HCT116 (cell line): ENCODE measurements around the gene RCBTB2. TPM values are rescaled to one million over a fixed set of nuclear protein-coding genes. Genes with fewer than 3 reads are reported as not detected.

Experiments used
- ATAC-seq: fragments of 200-7000 bp; cut with Tn5 transposase; 2 replicates; pipeline ENCODE4 v1.9.1; 2020; ENCODE audit warnings: mild to moderate bottlenecking, moderate library complexity
- BruUV-seq: library from RNA; stranded (reverse); fragments of 400-500 nt; replicated peaks from 2 replicates; lab custom pipeline; 2021; lab: Mats Ljungman, UMichigan
- CTCF ChIA-PET: fragments of 300-600 bp; sonication (Branson Sonifier 250); formaldehyde crosslinking; loops from one replicate; lab custom pipeline; 2021; ENCODE audit warnings: antibody characterized with exemption; lab: Charles Lee
- POLR2A ChIA-PET: fragments of 300-600, 350-600 bp; sonication (Branson Sonifier 250); formaldehyde crosslinking; loops from one replicate; lab custom pipeline; 2021; ENCODE audit warnings: antibody characterized with exemption; lab: Charles Lee
- RAD21 ChIA-PET, 2 experiments: fragments of 300-600 bp; sonication (Branson Sonifier 250); formaldehyde crosslinking; loops; one replicate each; lab custom pipeline; 2023; ENCODE audit warnings: low total read pairs in 2 of 2; ENCODE audit not compliant: uncharacterized antibody in 2 of 2, unreplicated experiment in 2 of 2, low non-redundant PET in 1 of 2; lab: Charles Lee
- DNase-seq: peaks from one replicate; pipeline ENCODE4 v3.0.0-alpha.2; 2010; ENCODE audit warnings: low read depth, low spot score
- H2AFZ ChIP-seq: fragments of 200-600 bp; shearing (Covaris generic), sonication (generic); 2 replicates; pipeline ENCODE4 v1.6.1; 2017; ENCODE audit warnings: low read depth, mixed run types, mixed read lengths, antibody characterized with exemption, low read length; ENCODE audit not compliant: poor library complexity, severe bottlenecking
- H3K27ac ChIP-seq: 2 replicates; pipeline ENCODE4 v1.5.1; 2012; ENCODE audit warnings: low read depth, low read length
- H3K27me3 ChIP-seq: fragments of 200-600 bp; sonication (generic); 2 replicates; pipeline ENCODE4 v1.6.1; 2016; ENCODE audit warnings: mixed run types, low read length, mixed read lengths; ENCODE audit not compliant: insufficient read depth
- H3K36me3 ChIP-seq, 2 experiments: fragments of 200-500 bp in 1 of 2; fragments of 200-600 bp in 1 of 2; sonication (Bioruptor generic) in 1 of 2; sonication (generic) in 1 of 2; 2 replicates each; pipeline versions ENCODE4 v1.5.1 to v1.6.1; 2014 to 2016; ENCODE audit warnings: low read length in 2 of 2, inconsistent platforms in 1 of 2, mixed read lengths in 1 of 2, mixed run types in 1 of 2; ENCODE audit not compliant: insufficient read depth in 2 of 2, control insufficient read depth in 1 of 2
- H3K4me1 ChIP-seq, 2 experiments: fragments of 200-600 bp in 1 of 2; sonication (generic) in 1 of 2; 2 replicates each; pipeline versions ENCODE4 v1.5.1 to v1.6.1; 2012 to 2017; ENCODE audit warnings: low read length in 2 of 2, inconsistent platforms in 1 of 2, mild to moderate bottlenecking in 1 of 2, mixed read lengths in 1 of 2, mixed run types in 1 of 2, moderate library complexity in 1 of 2; ENCODE audit not compliant: insufficient read depth in 2 of 2, control insufficient read depth in 1 of 2
- H3K4me2 ChIP-seq: fragments of 200-600 bp; sonication (generic); 2 replicates; pipeline ENCODE4 v1.6.1; 2017; ENCODE audit warnings: mixed run types, low read length, mixed read lengths
- H3K4me3 ChIP-seq, 2 experiments: fragments of 200-600 bp in 1 of 2; sonication (generic) in 1 of 2; replicated peaks in 1 of 2; 2 replicates each; pipeline ENCODE4 v1.5.1; 2011 to 2016; ENCODE audit warnings: low read length in 2 of 2, control low read depth in 1 of 2, low read depth in 1 of 2, mild to moderate bottlenecking in 1 of 2, mixed read lengths in 1 of 2, mixed run types in 1 of 2
- H3K79me2 ChIP-seq: fragments of 200-600 bp; sonication (generic); 2 replicates; pipeline ENCODE4 v1.6.1; 2017; ENCODE audit warnings: mild to moderate bottlenecking, mixed run types, low read length, moderate library complexity, mixed read lengths; ENCODE audit not compliant: insufficient read depth
- H3K9ac ChIP-seq: fragments of 200-600 bp; sonication (generic); 2 replicates; pipeline ENCODE4 v1.6.1; 2016; ENCODE audit warnings: low read length, mixed read lengths
- H3K9me2 ChIP-seq: fragments of 200-600 bp; sonication (generic), shearing (Covaris generic); 2 replicates; pipeline ENCODE4 v1.6.1; 2017; ENCODE audit warnings: mixed run types, mild to moderate bottlenecking, moderate library complexity; ENCODE audit not compliant: insufficient read depth
- H3K9me3 ChIP-seq, 2 experiments: fragments of 200-500 bp in 1 of 2; fragments of 200-600 bp in 1 of 2; sonication (Bioruptor generic) in 1 of 2; sonication (generic) in 1 of 2; 2 replicates each; pipeline ENCODE4 v1.6.1; 2014 to 2017; ENCODE audit warnings: low read length in 2 of 2, mixed read lengths in 2 of 2, inconsistent platforms in 1 of 2, low read depth in 1 of 2, mild to moderate bottlenecking in 1 of 2, mixed run types in 1 of 2, moderate library complexity in 1 of 2; ENCODE audit not compliant: control insufficient read depth in 1 of 2, insufficient read depth in 1 of 2
- H4K20me1 ChIP-seq: fragments of 200-600 bp; sonication (generic), shearing (Covaris generic); 2 replicates; pipeline ENCODE4 v1.6.1; 2017; ENCODE audit warnings: mixed run types, mild to moderate bottlenecking, moderate library complexity; ENCODE audit not compliant: insufficient read depth
- CEBPB ChIP-seq: IDR thresholded peaks from 2 replicates; pipeline ENCODE4 v1.6.1; 2012; ENCODE audit warnings: low read depth
- CTCF ChIP-seq, 3 experiments: fragments of 200-600 bp in 1 of 3; sonication (generic) in 1 of 3; IDR thresholded peaks in 2 of 3; conservative IDR thresholded peaks in 1 of 3; 2 replicates each; pipeline ENCODE4 v1.5.1; 2012 to 2017; ENCODE audit warnings: low read depth in 2 of 3, low read length in 2 of 3, antibody characterized with exemption in 1 of 3, borderline replicate concordance in 1 of 3, control low read depth in 1 of 3, mild to moderate bottlenecking in 1 of 3, mixed read lengths in 1 of 3, mixed run types in 1 of 3, moderate library complexity in 1 of 3; ENCODE audit not compliant: insufficient read depth in 1 of 3
- EGR1 ChIP-seq: IDR thresholded peaks from 2 replicates; pipeline ENCODE4 v1.6.1; 2012; ENCODE audit warnings: low read depth
- ELF1 ChIP-seq: IDR thresholded peaks from 2 replicates; pipeline ENCODE4 v1.6.1; 2012; ENCODE audit warnings: low read depth, borderline replicate concordance
- JUND ChIP-seq: IDR thresholded peaks from 2 replicates; pipeline ENCODE4 v1.6.1; 2012
- POLR2A ChIP-seq: IDR thresholded peaks from 2 replicates; pipeline ENCODE4 v1.7.0; 2011; ENCODE audit warnings: borderline replicate concordance; ENCODE audit not compliant: insufficient read depth, insufficient read length; ENCODE audit errors: extremely low read depth
- SIN3A ChIP-seq: IDR thresholded peaks from 2 replicates; pipeline ENCODE4 v1.6.1; 2012; ENCODE audit warnings: low read depth
- SP1 ChIP-seq: IDR thresholded peaks from 2 replicates; pipeline ENCODE4 v1.6.1; 2012; ENCODE audit warnings: low read depth
- SRF ChIP-seq: IDR thresholded peaks from 2 replicates; pipeline ENCODE4 v1.6.1; 2012; ENCODE audit warnings: low read depth
- intact Hi-C: fragments of 100-400 bp; cut with micrococcal nuclease; formaldehyde crosslinking; loops from 2 replicates; pipeline ENCODE4 v1.10.0; 2022
- total RNA-seq: library from RNA; stranded (reverse); gene quantifications from one replicate; pipeline ENCODE4 v1.2.1, GENCODE V29; 2021; ENCODE audit not compliant: unreplicated experiment
- TF ChIP-seq, protein P1 (sequence below): IDR thresholded peaks from 2 replicates; pipeline ENCODE4 v1.6.1; 2012; ENCODE audit warnings: low read depth
- TF ChIP-seq, protein P2 (sequence below): IDR thresholded peaks from 2 replicates; pipeline ENCODE4 v1.6.1; 2012
- TF ChIP-seq, protein P3 (sequence below): IDR thresholded peaks from 2 replicates; pipeline ENCODE4 v1.6.1; 2012

RCBTB2 gene
- total RNA-seq, 1 experiment from 2014 or later = 1.3 TPM

GRCh38 chr13:48448959-48449614 lies 83.8 kb downstream of the RCBTB2 start:
- Histone ChIP-seq H3K27me3 (no peaks in the 10 kb centered on the region), H3K4me1 (peaks cover 0 to 5% of the 10 kb centered on the region in 2 experiments; a peak in 2 of 4 replicates), H3K4me3 (no peak overlapping the region), H3K36me3 (no peaks in the 10 kb centered on the region), H3K79me2 (no peaks in the 10 kb centered on the region; the same call in 1 of the 2 replicates), H4K20me1 (no peaks in the 10 kb centered on the region), H3K4me2 (no peak overlapping the region), H3K9me2 (no peaks in the 10 kb centered on the region), H3K9me3 (no peaks in the 10 kb centered on the region), H2AFZ (no peak overlapping the region), H3K9ac (no peak overlapping the region), H3K27ac (no peak overlapping the region)
- ATAC-seq (no peak), DNase-seq (no peak)
- BruUV-seq = no TSS peak
- ChIA-PET CTCF (no interaction called here), POLR2A (no interaction called here), RAD21 (no interaction called here)
- intact Hi-C loops = no loop called here
- TF ChIP-seq SIN3A (no peak), ELF1 (no peak), EGR1 (no peak), CEBPB (no peak), SP1 (no peak), CTCF (IDR thresholded peaks at IDR 0.05 in 2 of 3, conservative IDR thresholded peaks at IDR 0.05 in 1 of 3; ENCODE audit: borderline replicate concordance in 1 of 3, insufficient read depth in 1 of 3, low read depth in 2 of 3, low read length in 2 of 3) (no peak), SRF (no peak), POLR2A (no peak), JUND (no peak)
- TF ChIP-seq, protein P1, sequence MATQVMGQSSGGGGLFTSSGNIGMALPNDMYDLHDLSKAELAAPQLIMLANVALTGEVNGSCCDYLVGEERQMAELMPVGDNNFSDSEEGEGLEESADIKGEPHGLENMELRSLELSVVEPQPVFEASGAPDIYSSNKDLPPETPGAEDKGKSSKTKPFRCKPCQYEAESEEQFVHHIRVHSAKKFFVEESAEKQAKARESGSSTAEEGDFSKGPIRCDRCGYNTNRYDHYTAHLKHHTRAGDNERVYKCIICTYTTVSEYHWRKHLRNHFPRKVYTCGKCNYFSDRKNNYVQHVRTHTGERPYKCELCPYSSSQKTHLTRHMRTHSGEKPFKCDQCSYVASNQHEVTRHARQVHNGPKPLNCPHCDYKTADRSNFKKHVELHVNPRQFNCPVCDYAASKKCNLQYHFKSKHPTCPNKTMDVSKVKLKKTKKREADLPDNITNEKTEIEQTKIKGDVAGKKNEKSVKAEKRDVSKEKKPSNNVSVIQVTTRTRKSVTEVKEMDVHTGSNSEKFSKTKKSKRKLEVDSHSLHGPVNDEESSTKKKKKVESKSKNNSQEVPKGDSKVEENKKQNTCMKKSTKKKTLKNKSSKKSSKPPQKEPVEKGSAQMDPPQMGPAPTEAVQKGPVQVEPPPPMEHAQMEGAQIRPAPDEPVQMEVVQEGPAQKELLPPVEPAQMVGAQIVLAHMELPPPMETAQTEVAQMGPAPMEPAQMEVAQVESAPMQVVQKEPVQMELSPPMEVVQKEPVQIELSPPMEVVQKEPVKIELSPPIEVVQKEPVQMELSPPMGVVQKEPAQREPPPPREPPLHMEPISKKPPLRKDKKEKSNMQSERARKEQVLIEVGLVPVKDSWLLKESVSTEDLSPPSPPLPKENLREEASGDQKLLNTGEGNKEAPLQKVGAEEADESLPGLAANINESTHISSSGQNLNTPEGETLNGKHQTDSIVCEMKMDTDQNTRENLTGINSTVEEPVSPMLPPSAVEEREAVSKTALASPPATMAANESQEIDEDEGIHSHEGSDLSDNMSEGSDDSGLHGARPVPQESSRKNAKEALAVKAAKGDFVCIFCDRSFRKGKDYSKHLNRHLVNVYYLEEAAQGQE = no peak
- TF ChIP-seq, protein P2, sequence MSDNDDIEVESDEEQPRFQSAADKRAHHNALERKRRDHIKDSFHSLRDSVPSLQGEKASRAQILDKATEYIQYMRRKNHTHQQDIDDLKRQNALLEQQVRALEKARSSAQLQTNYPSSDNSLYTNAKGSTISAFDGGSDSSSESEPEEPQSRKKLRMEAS = no peak
- TF ChIP-seq, protein P3, sequence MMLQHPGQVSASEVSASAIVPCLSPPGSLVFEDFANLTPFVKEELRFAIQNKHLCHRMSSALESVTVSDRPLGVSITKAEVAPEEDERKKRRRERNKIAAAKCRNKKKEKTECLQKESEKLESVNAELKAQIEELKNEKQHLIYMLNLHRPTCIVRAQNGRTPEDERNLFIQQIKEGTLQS = no peak
